GM10248 (cell line): ENCODE results near the gene CPNE4.

Experiments used
- CTCF ChIA-PET: fragments of 300-600 bp; sonication (Branson Sonifier 250); formaldehyde crosslinking; extraction: SDS; loops from one replicate; lab custom pipeline; 2021; ENCODE audit warnings: antibody characterized with exemption; lab: Yijun Ruan, JAX
- POLR2A ChIA-PET: fragments of 350-650 bp; sonication (Branson Sonifier 250); formaldehyde crosslinking; extraction: SDS; loops from one replicate; lab custom pipeline; 2020; ENCODE audit warnings: antibody characterized with exemption; lab: Yijun Ruan, JAX
- DNase-seq: peaks from one replicate; pipeline ENCODE4 v3.0.0; 2012; ENCODE audit errors: extremely low spot score
- TF ChIP-seq, protein P1 (sequence below): IDR thresholded peaks from 2 replicates; pipeline ENCODE4 v1.5.1; 2012; ENCODE audit warnings: mild to moderate bottlenecking, low read depth; ENCODE audit errors: extremely low read depth, missing control alignments, control extremely low read depth

The CPNE4 gene

GRCh38 chr3:131735544-131735943 lies 299.3 kb downstream of the CPNE4 start:
- ChIA-PET POLR2A (no interaction called here), CTCF (no interaction called here)
- DNase-seq = no peak
- TF ChIP-seq, protein P1, sequence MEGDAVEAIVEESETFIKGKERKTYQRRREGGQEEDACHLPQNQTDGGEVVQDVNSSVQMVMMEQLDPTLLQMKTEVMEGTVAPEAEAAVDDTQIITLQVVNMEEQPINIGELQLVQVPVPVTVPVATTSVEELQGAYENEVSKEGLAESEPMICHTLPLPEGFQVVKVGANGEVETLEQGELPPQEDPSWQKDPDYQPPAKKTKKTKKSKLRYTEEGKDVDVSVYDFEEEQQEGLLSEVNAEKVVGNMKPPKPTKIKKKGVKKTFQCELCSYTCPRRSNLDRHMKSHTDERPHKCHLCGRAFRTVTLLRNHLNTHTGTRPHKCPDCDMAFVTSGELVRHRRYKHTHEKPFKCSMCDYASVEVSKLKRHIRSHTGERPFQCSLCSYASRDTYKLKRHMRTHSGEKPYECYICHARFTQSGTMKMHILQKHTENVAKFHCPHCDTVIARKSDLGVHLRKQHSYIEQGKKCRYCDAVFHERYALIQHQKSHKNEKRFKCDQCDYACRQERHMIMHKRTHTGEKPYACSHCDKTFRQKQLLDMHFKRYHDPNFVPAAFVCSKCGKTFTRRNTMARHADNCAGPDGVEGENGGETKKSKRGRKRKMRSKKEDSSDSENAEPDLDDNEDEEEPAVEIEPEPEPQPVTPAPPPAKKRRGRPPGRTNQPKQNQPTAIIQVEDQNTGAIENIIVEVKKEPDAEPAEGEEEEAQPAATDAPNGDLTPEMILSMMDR = no peak

DNA sequence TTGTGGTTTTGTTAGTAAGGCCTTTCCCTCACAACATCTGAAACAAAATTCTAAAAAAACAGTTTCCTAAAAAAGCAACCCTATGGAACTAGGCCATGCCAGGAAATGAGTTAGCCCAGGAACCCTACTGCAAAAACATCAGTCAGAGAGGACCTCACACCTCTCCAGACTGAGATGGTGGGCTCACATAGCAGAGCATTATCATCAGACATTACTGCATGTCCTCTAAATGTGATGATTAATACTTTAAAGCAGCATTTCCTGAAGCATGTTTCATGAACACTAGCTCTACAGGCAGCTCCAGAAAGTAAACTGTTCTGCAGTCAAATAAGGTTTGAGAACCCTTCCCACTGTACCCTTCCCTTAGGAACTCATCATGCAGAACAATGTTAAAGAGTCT lies 299.7 kb downstream of the CPNE4 start:
- no peak for DNase-seq
- ChIA-PET POLR2A (no interaction called here), CTCF (no interaction called here)
- TF ChIP-seq, protein P1 = no peak

DNA sequence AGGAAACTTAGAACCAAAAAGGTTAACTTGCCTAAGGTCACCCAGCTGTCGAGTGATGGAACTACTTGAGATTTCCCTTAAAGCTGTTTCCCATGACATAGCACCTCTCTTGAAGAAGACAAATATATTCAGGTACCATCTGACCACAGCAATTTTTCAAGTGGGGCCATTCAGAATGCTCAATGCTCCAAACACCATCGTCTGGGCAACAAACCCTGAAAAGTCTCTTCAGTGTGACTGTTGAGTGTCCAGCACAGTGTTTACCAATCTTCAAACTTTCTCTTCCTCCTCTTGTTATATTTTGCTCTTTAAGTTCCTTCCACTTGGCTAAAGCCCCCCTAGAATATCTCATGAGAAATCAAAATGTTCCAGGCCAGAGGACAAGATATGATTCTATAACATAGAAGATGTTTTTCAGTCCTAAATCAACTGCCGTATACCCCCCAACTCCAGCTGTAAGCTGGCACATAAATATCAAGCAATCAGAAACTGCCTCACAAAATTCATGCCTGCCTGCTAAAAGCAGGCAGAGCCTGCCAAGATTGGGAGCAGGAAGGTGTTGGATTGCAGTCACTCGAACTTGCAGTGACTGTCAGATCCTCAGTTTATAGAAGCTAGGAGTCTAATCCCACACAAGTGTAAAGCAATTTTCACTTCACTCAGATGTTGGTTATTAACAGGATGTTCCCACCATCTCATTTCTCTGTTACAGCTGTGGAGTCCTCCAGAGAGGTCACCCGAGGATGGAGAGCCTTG lies 301.6 kb downstream of the CPNE4 start:
- ChIA-PET CTCF (interaction anchor here (1.5 to 2.1 kb wide), 2 partner anchors 10 to 62 kb away, joined by 3 to 8 read pairs; no protein-coding TSS in a partner anchor), POLR2A (no interaction called here)
- TF ChIP-seq, protein P1 = no peak
- no peak for DNase-seq

- DNase-seq = no peak
- CTCF ChIA-PET = interaction anchor here (1.2 to 2.1 kb wide), 4 partner anchors 13 to 94 kb away, joined by 3 to 8 read pairs (median 4); no protein-coding TSS in a partner anchor
- POLR2A ChIA-PET = no interaction called here
- TF ChIP-seq, protein P1 = no peak
These were observed 303.1 kb downstream of the CPNE4 start for GRCh38 chr3:131731709-131732108.

DNA sequence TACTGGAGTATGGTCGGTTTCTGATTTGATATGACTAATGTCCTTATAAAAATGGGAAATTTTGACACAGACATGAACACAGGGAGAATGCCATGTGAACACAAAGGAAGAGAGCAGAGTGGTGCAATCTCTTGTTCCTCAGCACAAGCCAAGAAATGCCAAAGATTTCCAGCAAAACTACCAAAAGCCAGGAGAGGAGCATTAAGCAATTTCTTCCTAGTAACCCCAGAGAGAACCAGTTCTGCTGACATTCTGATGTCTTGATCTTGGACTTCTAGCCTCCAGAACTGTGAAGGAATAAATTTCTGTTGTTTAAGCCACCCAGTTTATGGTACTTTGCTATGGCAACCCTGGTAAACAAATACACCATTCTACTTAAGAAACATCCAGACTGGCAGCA lies 304.2 kb downstream of the CPNE4 start:
- TF ChIP-seq, protein P1 = no peak
- POLR2A ChIA-PET = no interaction called here

GRCh38 chr3:131729643-131730017 lies 305.2 kb downstream of the CPNE4 start:
- POLR2A ChIA-PET = no interaction called here
- DNase-seq = no peak
- CTCF ChIA-PET = no interaction called here
- TF ChIP-seq, protein P1 = no peak

More for the DNA sequence above, 304.2 kb downstream of the CPNE4 start:
- no peak for DNase-seq
- CTCF ChIA-PET = interaction anchor here (1.2 kb wide), 1 partner anchor 96 kb away, joined by 3 read pairs; no protein-coding TSS in a partner anchor
